ENCODE measurements around the gene SH2D7.

Gene SH2D7

GRCh38 chr15:78092261-78093041 lies at the start of gene SH2D7:
SH2D7 (plus strand) TSS chr15:78092561; CDS start chr15:78092585, 24 bp downstream.
- no peak for DNase-seq (ENCODE audit: low read depth, low spot score)

- DNase-seq (ENCODE audit: low read depth, low spot score) = no peak
Observed at GRCh38 chr15:78044407-78045155, 47.8 kb upstream of the SH2D7 start.

DNA sequence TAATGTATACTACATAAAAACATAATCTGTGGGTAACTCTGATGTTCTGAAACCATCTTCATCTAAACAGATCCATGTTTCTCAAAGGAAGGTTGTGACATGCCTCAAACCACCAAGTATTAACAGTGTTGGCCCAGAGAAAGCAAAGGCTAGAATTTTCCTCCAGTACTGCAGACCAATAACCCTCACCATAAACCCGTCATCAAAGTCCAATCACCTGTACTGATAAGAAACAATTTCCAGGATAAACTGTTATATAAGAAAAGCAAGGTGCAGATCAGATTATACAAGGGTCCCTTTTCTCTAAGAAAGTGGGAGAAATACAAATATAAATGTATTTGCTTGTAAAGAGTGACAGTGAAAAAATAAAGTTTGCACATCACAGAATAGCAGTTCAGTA lies 47.2 kb upstream of the SH2D7 start:
- DNase-seq (ENCODE audit: low read depth, low spot score) = no peak

DNA sequence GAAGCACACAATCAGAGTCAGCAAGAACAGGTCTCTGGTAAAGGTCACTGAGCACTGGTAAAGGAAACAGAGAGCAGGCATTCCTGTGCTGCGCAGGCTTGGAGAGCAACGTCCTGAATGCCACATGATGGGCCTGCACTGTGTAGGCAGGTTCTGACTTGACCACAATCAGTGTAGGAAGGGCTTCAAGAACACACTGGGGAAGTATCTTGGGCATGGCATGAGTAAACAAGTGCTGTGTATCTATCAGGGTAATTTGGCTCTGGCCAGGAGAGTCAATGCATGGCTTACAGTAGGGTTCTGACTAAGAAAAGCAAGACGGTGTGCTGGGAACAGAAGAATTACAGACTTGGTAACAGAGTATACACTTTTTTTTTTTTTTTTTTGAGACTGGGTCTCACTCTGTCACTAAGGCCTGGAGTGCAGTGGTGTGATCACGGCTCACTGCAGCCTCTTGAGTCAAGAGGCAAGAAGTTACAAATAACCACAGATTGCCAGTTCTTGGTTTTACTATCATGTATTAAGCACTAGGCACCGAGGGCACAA lies 45.5 kb upstream of the SH2D7 start:
- DNase-seq (ENCODE audit: low read depth, low spot score) = no peak

DNA sequence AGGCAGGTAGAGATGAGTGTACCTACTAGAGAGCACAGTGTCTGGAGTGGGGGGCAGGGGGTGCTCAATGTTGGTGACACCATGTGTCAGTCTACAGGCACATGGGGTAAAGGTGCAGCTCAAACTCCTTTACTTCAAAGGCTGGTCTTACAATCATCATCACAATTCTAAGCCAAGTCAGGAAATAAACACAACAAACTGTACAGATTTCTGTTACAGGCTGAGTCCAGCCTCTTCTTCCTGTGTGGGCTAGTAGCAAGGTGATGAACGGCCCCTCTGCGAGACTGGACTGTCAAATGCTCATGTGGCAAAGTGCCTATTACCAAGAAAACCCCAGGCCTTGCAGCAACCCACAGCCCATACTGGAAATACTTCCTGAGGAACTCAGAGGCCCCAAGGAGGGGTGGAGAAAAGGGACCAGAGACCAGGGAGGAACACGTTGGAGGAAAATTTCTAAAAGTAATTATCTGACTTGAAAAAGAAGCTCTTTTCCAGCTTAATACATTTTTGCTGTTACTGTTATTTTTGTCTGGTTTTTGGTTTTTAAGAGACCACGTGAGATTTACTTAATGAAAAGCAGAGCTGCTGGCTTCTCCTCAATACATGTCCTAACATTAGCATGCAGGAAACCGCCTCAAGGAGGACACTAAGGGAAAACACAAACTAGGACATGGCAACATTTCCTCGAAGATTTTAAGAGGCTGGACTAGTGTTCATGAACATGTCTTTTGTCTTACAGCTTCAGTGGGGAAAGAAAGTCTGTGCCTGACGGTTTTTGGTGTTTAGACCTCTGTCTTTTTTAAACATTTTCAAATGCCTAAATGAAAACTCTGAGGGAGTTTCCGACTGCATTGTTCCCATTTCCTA lies 44.4 kb upstream of the SH2D7 start:
- DNase-seq (ENCODE audit: low read depth, low spot score) = no peak

GRCh38 chr15:78048628-78048920 lies 43.8 kb upstream of the SH2D7 start:
- DNase-seq (ENCODE audit: low read depth, low spot score) = no peak

- DNase-seq (ENCODE audit: low read depth, low spot score) = no peak
Observed at GRCh38 chr15:78049691-78050440, 42.5 kb upstream of the SH2D7 start.

GRCh38 chr15:78050441-78050809 lies 41.9 kb upstream of the SH2D7 start:
- DNase-seq (ENCODE audit: low read depth, low spot score) = no peak

DNA sequence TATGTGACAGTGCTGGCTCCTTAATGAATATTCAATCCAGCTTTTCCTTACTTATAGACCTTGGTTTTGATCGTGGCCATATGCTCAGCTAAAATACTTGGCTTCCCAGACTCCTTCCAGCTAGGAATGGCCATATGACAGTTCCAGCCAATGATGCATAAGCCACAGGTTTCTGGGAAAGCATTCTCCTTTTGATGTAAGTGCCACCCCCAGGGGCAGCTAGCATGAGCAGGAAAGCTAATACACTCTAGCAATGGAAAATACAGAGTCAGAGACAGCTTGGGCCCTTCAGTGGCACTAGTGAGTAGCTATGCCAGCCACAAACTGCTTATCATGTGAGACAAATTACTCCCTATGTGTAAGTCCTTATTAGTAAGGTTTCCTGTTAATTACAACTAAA lies 41.5 kb upstream of the SH2D7 start:
- DNase-seq (ENCODE audit: low read depth, low spot score) = no peak

GRCh38 chr15:78051596-78051995 lies 40.8 kb upstream of the SH2D7 start:
- no peak for DNase-seq (ENCODE audit: low read depth, low spot score)

GRCh38 chr15:78052001-78052401 lies 40.4 kb upstream of the SH2D7 start:
- no peak for DNase-seq (ENCODE audit: low read depth, low spot score)

- DNase-seq (ENCODE audit: low read depth, low spot score) = no peak
Observed at GRCh38 chr15:78052545-78052944, 39.8 kb upstream of the SH2D7 start.

DNA sequence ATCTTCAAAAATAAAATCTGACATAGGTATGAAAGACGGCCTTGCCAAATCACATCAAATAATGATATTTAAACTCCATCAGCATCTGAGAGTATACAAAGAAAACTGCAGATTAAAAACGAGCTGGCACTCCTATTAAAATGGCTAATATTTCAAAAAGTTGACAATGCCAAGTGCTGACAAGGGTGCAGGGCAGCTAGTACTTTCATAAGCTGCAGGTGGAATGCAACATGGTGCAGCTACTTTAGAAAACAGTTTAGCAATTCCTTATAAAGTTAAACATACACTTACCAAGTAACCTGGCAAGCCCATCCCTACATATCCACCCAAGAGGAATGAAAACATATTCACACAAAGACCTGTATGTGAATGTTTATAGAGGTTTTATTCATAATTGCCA lies 37.8 kb upstream of the SH2D7 start:
- DNase-seq (ENCODE audit: low read depth, low spot score) = no peak

GRCh38 chr15:78054966-78055365 lies 37.4 kb upstream of the SH2D7 start:
- DNase-seq (ENCODE audit: low read depth, low spot score) = no peak

DNA sequence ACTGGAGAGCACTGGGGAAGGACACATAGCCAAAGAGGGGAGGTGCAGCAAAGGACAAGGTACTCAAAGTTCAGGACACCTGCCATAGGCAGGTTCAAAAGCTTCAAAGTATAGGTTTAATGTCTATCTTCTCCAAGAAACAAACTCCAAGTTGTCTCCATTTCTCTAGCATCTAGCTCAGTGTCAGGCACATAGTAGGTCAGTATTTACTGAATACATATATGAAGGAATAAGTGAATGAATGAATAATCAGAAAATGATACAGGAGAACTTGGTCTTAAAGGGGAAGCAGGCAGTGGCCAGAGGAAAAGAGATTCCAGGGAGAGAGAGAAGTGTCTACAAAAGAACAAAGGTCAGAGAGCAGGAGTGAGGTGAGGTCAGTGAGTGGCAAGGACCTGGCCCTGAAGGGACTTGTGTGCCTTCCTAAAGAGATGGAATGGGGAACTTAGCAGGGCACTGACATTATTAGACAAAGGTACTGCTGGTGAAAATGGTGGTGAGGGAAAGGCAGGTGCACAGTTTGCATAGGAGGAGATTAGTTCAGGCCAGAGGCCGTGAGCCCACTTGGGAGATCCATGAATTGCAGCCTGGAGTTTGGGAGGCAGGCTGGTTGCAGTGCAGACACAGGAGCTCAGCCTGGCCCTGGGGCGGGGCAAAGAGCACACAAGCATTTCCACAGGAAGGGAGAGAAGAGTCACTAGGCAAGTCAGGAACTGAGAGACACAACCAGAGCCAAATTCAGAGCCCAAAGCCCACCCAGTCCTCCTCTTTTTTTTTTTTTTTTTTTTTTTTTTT lies 36.2 kb upstream of the SH2D7 start:
- no peak for DNase-seq (ENCODE audit: low read depth, low spot score)

DNA sequence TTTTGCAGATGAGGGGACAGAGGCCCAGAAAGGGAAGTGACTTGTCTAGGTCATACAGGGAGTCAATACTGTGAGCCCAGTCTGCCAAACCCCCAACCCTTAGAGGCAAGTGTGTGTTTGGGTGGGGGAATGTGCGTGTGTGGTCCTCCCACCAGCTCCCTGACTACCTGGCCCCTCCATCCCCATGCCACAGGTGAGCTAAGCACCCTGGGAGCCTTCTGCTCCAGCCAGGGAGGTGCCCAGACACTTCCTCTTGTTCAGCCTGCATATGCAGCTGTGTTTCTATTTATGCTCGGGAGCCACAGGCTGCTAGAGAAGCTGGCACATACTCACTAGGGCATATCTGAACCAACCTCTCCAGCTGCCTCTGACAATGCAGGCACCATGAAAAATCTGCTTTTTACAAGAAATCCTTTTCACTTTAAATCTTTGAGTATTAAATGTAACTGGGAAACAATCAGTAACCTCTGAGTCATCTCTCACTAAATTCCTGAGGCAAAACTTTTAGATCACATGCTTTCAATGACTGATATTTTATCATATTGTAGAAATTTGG lies 35.6 kb upstream of the SH2D7 start:
- no peak for DNase-seq (ENCODE audit: low read depth, low spot score)

DNA sequence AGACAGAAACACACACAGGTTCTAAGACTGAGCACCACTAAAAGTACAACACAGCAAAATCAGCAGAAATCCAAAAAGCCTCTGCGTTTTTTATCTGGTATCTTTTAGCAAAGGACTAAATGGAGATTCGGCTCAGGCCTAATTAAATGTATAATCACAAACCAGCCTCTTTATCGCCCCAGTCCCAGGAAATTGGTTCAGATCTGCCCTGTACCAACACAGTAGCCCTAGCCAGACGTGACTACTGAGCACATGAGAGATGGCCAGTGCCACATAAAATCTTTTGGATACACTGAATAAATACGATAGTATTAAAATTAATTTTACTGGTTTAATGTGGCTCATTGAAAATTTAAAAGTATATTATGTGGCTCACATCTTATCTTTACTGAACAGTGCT lies 34.6 kb upstream of the SH2D7 start:
- no peak for DNase-seq (ENCODE audit: low read depth, low spot score)

- no peak for DNase-seq (ENCODE audit: low read depth, low spot score)
Observed at GRCh38 chr15:78058401-78058935, 33.9 kb upstream of the SH2D7 start.

GRCh38 chr15:78059110-78059839 lies 33.1 kb upstream of the SH2D7 start:
- no peak for DNase-seq (ENCODE audit: low read depth, low spot score)

All from activated CD4-positive, CD25-positive, alpha-beta regulatory T cell treated with anti-CD3 and anti-CD28 coated beads, Interleukin-2, amount 50 U/mL, for 16 hours (primary cell).